ENCODE results near the gene BARHL1. TPM values are rescaled to one million over a fixed set of nuclear protein-coding genes. Genes with fewer than 3 reads are reported as not detected.

BARHL1 gene
- total RNA-seq, 1 experiment from 2014 or later: not detected

DNA sequence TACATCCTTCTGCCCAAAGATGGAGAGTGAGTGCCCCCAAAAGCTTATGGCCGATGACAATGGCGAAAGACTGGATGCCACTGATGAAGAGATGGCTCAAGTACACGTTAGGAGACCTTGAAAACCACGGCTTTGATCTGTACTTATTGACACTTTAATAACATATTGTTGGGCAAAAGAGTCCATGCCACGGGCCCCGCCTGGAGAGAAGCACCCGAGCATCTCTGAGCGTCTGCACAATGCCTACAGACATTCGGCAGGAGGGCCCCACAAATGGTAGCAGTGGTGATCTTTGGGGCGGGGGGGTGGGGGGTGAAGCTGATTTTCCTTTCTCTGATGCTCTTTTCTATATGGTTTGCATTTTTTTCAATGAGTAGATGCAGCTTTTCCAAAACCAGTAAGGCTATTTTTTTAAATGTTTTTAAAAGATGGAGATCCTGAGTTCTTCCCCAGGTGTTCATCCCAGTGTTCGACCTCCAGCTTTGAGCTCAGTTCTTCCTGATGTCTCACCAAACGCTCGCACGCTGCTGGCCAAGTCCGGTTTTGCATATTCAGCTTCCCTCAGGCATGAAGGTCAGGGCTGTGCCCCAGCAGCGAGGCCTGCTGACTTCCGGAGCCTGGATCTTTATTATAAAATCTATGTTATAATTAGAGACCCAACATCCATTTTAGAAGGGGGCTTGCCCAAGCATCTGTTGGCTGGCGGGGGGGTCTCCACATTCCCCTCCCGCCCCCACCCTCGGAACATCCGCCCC lies 34.3 kb upstream of the BARHL1 start:
- no peak overlapping the region for H2BK120ac ChIP-seq (ENCODE audit: low read depth, low read length, poor library complexity, severe bottlenecking)
- H3K36me3 Mint-ChIP-seq (ENCODE audit: insufficient read depth in 1 of 3, low read depth in 3 of 3): no peaks in the 10 kb centered on the region
- H2BK12ac ChIP-seq (ENCODE audit: insufficient read length, low read depth, low read length): no peak overlapping the region
- no peak overlapping the region for H2BK5ac ChIP-seq (ENCODE audit: insufficient read length, low read length)
- H3K4ac ChIP-seq (ENCODE audit: low read depth, low read length): no peak overlapping the region
- no peaks in the 10 kb centered on the region for H3K79me2 ChIP-seq (ENCODE audit: insufficient read depth, low read length)
- H3K27me3 ChIP-seq (ENCODE audit: insufficient read depth, low read length): no peaks in the 10 kb centered on the region
- no peak overlapping the region for H3K4me3 Mint-ChIP-seq
- no peaks in the 10 kb centered on the region for H3K9me3 Mint-ChIP-seq
- H3K9me3 ChIP-seq (ENCODE audit: control insufficient read depth, low read depth, low read length): no peaks in the 10 kb centered on the region
- no peak overlapping the region for H4K5ac ChIP-seq (ENCODE audit: insufficient read length, low read depth, low read length)
- peaks cover 8% of the 10 kb centered on the region for H3K23me2 ChIP-seq (ENCODE audit: insufficient read length, low read depth, low read length, poor library complexity, severe bottlenecking)
- no peak overlapping the region for H3K4me2 ChIP-seq (ENCODE audit: insufficient read depth, insufficient read length, low read length)
- no peak overlapping the region for H3K56ac ChIP-seq (ENCODE audit: insufficient read length, low read depth, low read length)
- H3K27me3 Mint-ChIP-seq (ENCODE audit: low read depth): peaks cover 5% of the 10 kb centered on the region
- H3K27ac ChIP-seq (ENCODE audit: insufficient read length, low read depth, low read length): no peak overlapping the region
- H3K79me1 ChIP-seq (ENCODE audit: insufficient read depth, low read depth, low read length, poor library complexity, severe bottlenecking): no peaks in the 10 kb centered on the region
- no peak overlapping the region for H3K9ac ChIP-seq (ENCODE audit: extremely low read depth, insufficient read length, low read length)
- H3K4me1 Mint-ChIP-seq: peaks cover 24 to 42% of the 10 kb centered on the region in 2 experiments
- H3T11ph ChIP-seq (ENCODE audit: low read length): no peak overlapping the region
- no peak overlapping the region for H3K23ac ChIP-seq (ENCODE audit: insufficient read length, low read depth, low read length)
- no peak overlapping the region for H4K8ac ChIP-seq (replicated peaks; ENCODE audit: insufficient read length, low read depth, low read length)
- no peak overlapping the region for H3K18ac ChIP-seq (ENCODE audit: insufficient read length, low read depth, low read length)
- WGBS (ENCODE audit: extremely low coverage, insufficient read length, low lambda C conversion rate): no CpG with 5 or more reads among the region's 21 CpGs
- no peak overlapping the region for H2BK15ac ChIP-seq (ENCODE audit: low read depth, low read length)
- TF ChIP-seq, protein P1, sequence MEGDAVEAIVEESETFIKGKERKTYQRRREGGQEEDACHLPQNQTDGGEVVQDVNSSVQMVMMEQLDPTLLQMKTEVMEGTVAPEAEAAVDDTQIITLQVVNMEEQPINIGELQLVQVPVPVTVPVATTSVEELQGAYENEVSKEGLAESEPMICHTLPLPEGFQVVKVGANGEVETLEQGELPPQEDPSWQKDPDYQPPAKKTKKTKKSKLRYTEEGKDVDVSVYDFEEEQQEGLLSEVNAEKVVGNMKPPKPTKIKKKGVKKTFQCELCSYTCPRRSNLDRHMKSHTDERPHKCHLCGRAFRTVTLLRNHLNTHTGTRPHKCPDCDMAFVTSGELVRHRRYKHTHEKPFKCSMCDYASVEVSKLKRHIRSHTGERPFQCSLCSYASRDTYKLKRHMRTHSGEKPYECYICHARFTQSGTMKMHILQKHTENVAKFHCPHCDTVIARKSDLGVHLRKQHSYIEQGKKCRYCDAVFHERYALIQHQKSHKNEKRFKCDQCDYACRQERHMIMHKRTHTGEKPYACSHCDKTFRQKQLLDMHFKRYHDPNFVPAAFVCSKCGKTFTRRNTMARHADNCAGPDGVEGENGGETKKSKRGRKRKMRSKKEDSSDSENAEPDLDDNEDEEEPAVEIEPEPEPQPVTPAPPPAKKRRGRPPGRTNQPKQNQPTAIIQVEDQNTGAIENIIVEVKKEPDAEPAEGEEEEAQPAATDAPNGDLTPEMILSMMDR (conservative IDR thresholded peaks at IDR 0.05): no peak
- H2AFZ ChIP-seq (ENCODE audit: low read length): no peak overlapping the region
- H3K4me1 ChIP-seq (ENCODE audit: insufficient read depth, low read length): no peaks in the 10 kb centered on the region
- H3K14ac ChIP-seq (ENCODE audit: insufficient read depth, low read length): no peak overlapping the region
- H2BK20ac ChIP-seq (ENCODE audit: low read depth, low read length, poor library complexity, severe bottlenecking): no peak overlapping the region
- DNase-seq: no peak
- no peak overlapping the region for H2AK5ac ChIP-seq (ENCODE audit: insufficient read length, low read length)
- no peak overlapping the region for H3K27ac Mint-ChIP-seq
- H4K91ac ChIP-seq (ENCODE audit: insufficient read length, low read depth, low read length): no peak overlapping the region
- no peaks in the 10 kb centered on the region for H4K20me1 ChIP-seq (ENCODE audit: control insufficient read depth, insufficient read depth, insufficient read length)
